HG02678 (cell line): ENCODE measurements around the gene MAP2K5.
"Not testable (repeated sequence)": the region's sequence is repeated elsewhere in the genome, so short reads cannot be mapped to it uniquely, and the experiment has no call there.

Source experiments
- ATAC-seq: cut with Tn5 transposase; IDR thresholded peaks from one replicate; pipeline ENCODE4 v1.9.1; 2021; ENCODE audit warnings: mild to moderate bottlenecking, moderate library complexity; ENCODE audit not compliant: unreplicated experiment

MAP2K5 gene

DNA sequence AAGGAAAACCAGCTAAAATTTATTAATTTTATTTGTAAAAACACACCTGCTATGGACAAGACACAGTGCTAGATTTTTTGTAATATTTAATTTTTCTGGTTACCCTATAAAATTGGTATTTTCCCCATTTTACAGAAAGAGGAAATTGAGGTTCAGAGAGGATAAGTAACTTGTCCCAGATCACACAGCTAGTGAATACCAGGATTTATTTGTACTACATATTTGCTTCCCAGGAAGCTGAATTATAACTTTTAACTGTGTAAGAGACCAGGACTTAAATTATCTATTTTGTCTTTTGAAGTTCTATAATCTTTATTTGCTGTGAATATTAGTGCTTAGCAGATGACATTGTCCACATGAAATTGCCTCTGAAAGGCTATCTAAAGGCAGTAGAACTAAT lies 49.7 kb downstream of the MAP2K5 start:
- no peak for ATAC-seq

- ATAC-seq = no peak
These were observed 51.1 kb downstream of the MAP2K5 start for GRCh38 chr15:67593562-67593961.

- no peak for ATAC-seq
These were observed 52.3 kb downstream of the MAP2K5 start for GRCh38 chr15:67594770-67595169.

GRCh38 chr15:67595572-67595971 lies 53.1 kb downstream of the MAP2K5 start:
- ATAC-seq = no peak

- ATAC-seq = no peak
These were observed 58.6 kb downstream of the MAP2K5 start for GRCh38 chr15:67601073-67601472.

GRCh38 chr15:67603063-67603462 lies 60.6 kb downstream of the MAP2K5 start:
- ATAC-seq = no peak

GRCh38 chr15:67605871-67606270 lies 63.4 kb downstream of the MAP2K5 start:
- no peak for ATAC-seq

DNA sequence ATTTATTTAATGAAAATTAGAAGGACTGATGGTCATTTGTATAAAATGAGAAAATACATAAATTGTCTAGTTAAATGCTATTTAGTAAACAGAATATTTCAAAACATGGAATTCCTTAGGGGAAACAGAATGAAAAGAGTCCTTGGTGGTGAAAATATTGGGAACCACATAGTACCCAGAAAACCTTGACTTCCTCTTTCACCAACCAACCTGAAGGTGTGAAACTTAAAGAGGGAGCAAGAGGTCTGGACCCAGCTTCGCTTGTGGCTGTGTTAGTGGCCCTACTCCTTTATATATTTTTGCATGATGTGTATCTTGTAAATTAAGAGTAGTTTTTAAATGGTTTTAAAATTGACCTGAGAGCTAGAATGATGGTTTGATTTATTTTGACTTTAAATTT lies 64.2 kb downstream of the MAP2K5 start:
- ATAC-seq = no peak

- ATAC-seq = no peak
These were observed 64.8 kb downstream of the MAP2K5 start for GRCh38 chr15:67607329-67607728.

- no peak for ATAC-seq
These were observed 65.6 kb downstream of the MAP2K5 start for GRCh38 chr15:67607959-67608637.

DNA sequence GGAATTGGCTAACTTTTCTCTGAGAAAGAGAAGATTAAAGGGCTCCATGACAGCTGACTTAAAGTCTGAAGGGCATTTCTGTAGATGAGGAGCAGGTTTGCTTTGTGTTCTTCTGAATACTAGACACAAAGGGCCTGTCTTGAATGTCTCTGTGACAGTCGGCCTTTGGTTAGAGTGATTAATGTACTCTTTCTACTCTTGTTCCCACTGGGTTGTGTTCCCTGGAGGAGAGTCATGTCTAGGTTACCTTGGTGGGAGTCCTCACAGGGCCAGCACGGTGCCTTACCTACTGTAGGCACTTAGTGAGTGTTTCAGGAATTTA lies 66.1 kb downstream of the MAP2K5 start:
- ATAC-seq = no peak

- no peak for ATAC-seq
These were observed 69.2 kb downstream of the MAP2K5 start for GRCh38 chr15:67611370-67612369.

- no peak for ATAC-seq
These were observed 70.7 kb downstream of the MAP2K5 start for GRCh38 chr15:67613211-67613610.

DNA sequence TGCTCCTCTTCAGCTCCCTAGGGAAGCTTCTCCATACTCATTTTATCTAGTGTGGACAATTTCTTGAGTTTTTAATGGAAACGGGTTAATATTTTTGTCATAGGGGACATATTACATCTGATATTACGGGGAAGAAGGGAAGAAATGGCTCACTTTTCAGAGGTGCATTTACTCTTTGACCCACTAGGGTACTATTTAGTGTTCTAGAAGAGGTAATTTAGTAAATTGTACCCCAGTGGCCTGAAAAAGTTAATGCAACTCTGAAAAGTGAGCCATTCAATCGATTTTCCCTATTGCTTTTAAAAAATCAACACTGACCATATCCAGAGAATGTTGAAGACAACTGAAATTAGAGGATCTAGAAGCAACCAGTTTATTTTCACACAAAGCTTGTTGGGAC lies 71.2 kb downstream of the MAP2K5 start:
- no peak for ATAC-seq

GRCh38 chr15:67615131-67615534 lies 72.6 kb downstream of the MAP2K5 start:
- ATAC-seq = not testable (repeated sequence)

GRCh38 chr15:67618297-67618696 lies 75.8 kb downstream of the MAP2K5 start:
- ATAC-seq = no peak

DNA sequence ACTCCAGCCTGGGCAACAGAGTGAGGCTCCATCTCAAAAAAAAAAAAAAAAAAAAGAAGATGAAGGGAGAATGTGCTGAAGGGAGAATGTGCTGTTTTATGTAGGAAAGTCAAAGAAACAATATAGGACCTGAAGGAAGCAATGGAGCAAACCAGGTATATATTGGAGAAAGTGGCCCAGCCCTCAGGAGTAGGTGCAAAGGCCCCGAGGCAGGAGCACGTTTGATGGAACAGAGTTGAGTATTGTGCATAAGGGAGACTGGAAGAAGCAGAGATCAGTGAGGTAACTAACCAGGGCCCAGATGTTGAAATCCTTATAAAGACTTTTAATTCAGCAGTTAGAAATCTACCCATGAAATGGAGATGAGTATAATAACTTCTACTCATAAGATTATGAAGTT lies 79.6 kb downstream of the MAP2K5 start:
- no peak for ATAC-seq

DNA sequence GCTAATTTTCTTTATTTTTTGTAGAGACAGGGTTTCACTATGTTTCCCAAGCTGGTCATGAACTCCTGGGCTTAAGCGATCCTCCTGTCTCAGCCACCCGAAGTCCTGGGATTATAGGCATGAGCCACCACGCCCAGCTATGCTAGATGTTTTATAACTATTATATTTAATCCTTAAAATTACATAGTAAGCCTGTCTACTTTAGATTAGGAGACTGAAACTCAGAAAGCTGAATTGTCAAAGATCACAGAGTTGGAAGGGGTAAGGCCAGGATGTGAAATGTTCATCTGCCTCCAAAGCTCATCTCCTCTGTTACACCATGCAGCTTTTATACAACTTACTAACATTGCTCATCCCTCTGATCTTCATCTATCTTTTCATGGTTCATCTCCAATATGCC lies 89.8 kb downstream of the MAP2K5 start:
- no peak for ATAC-seq

- ATAC-seq = not testable (repeated sequence)
These were observed 93.4 kb downstream of the MAP2K5 start for GRCh38 chr15:67635950-67636349.

GRCh38 chr15:67639591-67639990 lies 97.1 kb downstream of the MAP2K5 start:
- ATAC-seq = no peak

DNA sequence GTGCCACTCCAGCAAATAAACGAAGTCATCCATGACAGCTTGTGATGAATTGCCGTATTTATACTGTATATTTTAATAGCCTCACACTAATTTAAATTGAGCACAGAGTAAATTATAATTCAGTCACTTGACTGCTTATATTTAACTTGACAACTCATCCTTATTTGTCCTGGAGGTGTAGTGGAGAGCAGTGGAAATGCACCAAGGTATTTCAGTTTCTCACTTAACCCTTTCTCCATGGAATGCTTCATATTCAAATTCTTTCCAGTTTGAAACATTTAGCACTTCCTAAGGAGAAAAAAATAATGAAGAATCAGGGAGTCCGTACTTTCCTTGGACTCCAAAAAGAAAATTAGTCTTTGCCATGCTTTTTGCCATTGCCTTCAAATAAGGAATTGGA lies 99.0 kb downstream of the MAP2K5 start:
- ATAC-seq = no peak

- ATAC-seq = no peak
These were observed 104.3 kb downstream of the MAP2K5 start for GRCh38 chr15:67646847-67647246.
